K562 (cell line): ENCODE measurements around the gene TRIM38. TPM values are rescaled to one million over a fixed set of nuclear protein-coding genes. Genes with fewer than 3 reads are reported as not detected.

Source experiments
- KLF1 ChIP-seq: fragments of 450-650 bp; IDR thresholded peaks from 2 replicates; pipeline ENCODE4 v1.6.1; 2016; ENCODE audit warnings: missing genetic modification characterization, missing compliant biosample characterization
- KLF16 ChIP-seq: IDR thresholded peaks from 2 replicates; pipeline ENCODE4 v1.6.1; 2016; ENCODE audit warnings: antibody characterized with exemption
- MCM5 ChIP-seq: fragments of 450-650 bp; IDR thresholded peaks from 2 replicates; pipeline ENCODE4 v1.6.1; 2016; ENCODE audit warnings: low read depth
- POLR2A ChIP-seq: fragments of 450-650 bp; conservative IDR thresholded peaks from 2 replicates; pipeline ENCODE4 v1.6.1; 2016
- PRPF4 ChIP-seq: fragments of 200-400 bp; formaldehyde crosslinking; IDR thresholded peaks from one replicate; pipeline ENCODE4 v1.6.1; 2017; ENCODE audit warnings: low read length, low read depth, mild to moderate bottlenecking; ENCODE audit not compliant: insufficient read depth, poor library complexity, severe bottlenecking
- PURB ChIP-seq: sonication (generic); formaldehyde crosslinking; IDR thresholded peaks from 2 replicates; pipeline ENCODE4 v1.9.0; 2021; ENCODE audit warnings: low read depth, mild to moderate bottlenecking, missing genetic modification reagents
- SLC30A9 ChIP-seq: fragments of 250-450 bp; sonication (Bioruptor Pico); IDR thresholded peaks from 2 replicates; pipeline ENCODE4 v1.8.0; 2022; ENCODE audit warnings: mild to moderate bottlenecking, moderate library complexity
- ZBTB1 ChIP-seq: sonication (generic); formaldehyde crosslinking; IDR thresholded peaks from 2 replicates; pipeline ENCODE4 v1.8.1; 2023; ENCODE audit warnings: missing genetic modification reagents, low read depth, mild to moderate bottlenecking, borderline replicate concordance
- ZNF140 ChIP-seq: fragments of 250-450 bp; sonication (Bioruptor Pico); IDR thresholded peaks from 2 replicates; pipeline ENCODE4 v1.8.0; 2021; ENCODE audit warnings: moderate library complexity, mild to moderate bottlenecking, inconsistent platforms
- ZNF253 ChIP-seq: fragments of 250-450 bp; sonication (Bioruptor Pico); conservative IDR thresholded peaks from 2 replicates; pipeline ENCODE4 v1.6.1; 2021; ENCODE audit warnings: mild to moderate bottlenecking
- ZNF431 ChIP-seq: sonication (generic); formaldehyde crosslinking; IDR thresholded peaks from 2 replicates; pipeline ENCODE4 v1.8.0; 2022; ENCODE audit warnings: mild to moderate bottlenecking, missing genetic modification reagents
- polyA plus RNA-seq, 8 experiments: library from polyadenylated mRNA; depleted of rRNA in 4 of 8; stranded (reverse) in 5 of 8; unstranded in 3 of 8; fragments of >200 nt; fragmentation: Nextera tagmentation in 2 of 8; fragmentation: Illumina TruSeq in 1 of 8; extraction: Ambion mirVana in 2 of 8; extraction: Trizol in 1 of 8; gene quantifications; 2 replicates each; pipeline versions ENCODE4 v1.2.1 to v1.2.3, GENCODE V29; 2011 to 2014; ENCODE audit warnings: inconsistent platforms in 1 of 8, missing spikeins in 1 of 8
- total RNA-seq, 7 experiments: library from RNA; depleted of rRNA in 6 of 7; stranded (reverse); fragments of >200 nt in 6 of 7; fragmentation: Illumina TruSeq in 2 of 7; extraction: Trizol in 2 of 7; gene quantifications; 2 replicates each; pipeline versions ENCODE4 v1.2.1 to v1.2.3, GENCODE V29; 2011 to 2021; ENCODE audit warnings: low replicate concordance in 1 of 7
- TF ChIP-seq, protein P1 (sequence below): fragments of 150-350 bp; IDR thresholded peaks from 2 replicates; pipeline ENCODE4 v1.6.1; 2014; ENCODE audit warnings: low read depth, mild to moderate bottlenecking, low read length, borderline replicate concordance
- TF ChIP-seq, protein P2 (sequence below), 2 experiments: fragments of 450-650 bp in 1 of 2; IDR thresholded peaks; 2 replicates each; pipeline ENCODE4 v1.6.1; 2011 to 2017; ENCODE audit warnings: low read depth in 2 of 2, antibody characterized with exemption in 1 of 2, borderline replicate concordance in 1 of 2, low read length in 1 of 2, mild to moderate bottlenecking in 1 of 2, mixed read lengths in 1 of 2; ENCODE audit not compliant: control insufficient read depth in 1 of 2
- TF ChIP-seq, protein P3 (sequence below): fragments of 450-650 bp; formaldehyde crosslinking; IDR thresholded peaks from 2 replicates; pipeline ENCODE4 v1.4.0; 2022; ENCODE audit warnings: missing genetic modification characterization
- TF ChIP-seq, protein P4 (sequence below): fragments of 450-650 bp; formaldehyde crosslinking; IDR thresholded peaks from 2 replicates; pipeline ENCODE4 v1.4.0; 2020; ENCODE audit warnings: mild to moderate bottlenecking, mixed read lengths

Gene TRIM38
- total and polyA plus RNA-seq, 9 of the 15 experiments (the other 6 are each of a cell fraction or from before 2014, with no cell fraction given): 1.7 to 6.7 (median 6.3) TPM

DNA sequence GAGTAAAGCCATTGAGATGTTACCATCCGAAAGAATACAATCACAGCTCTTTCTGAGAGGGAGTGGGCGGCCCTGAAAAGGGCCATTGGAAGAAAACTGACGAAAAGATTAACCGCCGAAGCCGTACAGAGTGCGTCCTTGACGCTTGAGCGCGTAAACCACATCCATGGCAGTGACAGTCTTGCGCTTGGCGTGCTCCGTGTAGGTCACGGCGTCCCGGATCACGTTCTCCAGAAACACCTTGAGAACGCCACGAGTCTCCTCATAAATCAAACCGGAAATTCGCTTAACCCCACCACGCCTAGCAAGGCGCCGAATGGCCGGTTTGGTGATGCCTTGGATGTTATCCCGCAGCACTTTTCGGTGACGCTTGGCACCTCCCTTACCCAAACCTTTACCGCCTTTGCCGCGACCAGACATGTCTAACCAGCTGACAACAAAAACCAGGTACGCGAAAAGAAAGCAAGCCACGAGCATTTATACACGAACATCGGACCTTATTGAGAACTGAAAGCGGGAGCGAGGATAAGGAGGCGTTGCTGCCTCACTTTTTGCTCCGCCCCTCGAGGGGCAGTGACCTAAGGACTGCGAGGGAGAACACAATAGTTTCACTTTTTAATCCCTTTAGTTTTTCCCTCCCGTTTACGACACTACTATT lies 64.4 kb downstream of the TRIM38 start (continued):
- TF ChIP-seq, protein P1, sequence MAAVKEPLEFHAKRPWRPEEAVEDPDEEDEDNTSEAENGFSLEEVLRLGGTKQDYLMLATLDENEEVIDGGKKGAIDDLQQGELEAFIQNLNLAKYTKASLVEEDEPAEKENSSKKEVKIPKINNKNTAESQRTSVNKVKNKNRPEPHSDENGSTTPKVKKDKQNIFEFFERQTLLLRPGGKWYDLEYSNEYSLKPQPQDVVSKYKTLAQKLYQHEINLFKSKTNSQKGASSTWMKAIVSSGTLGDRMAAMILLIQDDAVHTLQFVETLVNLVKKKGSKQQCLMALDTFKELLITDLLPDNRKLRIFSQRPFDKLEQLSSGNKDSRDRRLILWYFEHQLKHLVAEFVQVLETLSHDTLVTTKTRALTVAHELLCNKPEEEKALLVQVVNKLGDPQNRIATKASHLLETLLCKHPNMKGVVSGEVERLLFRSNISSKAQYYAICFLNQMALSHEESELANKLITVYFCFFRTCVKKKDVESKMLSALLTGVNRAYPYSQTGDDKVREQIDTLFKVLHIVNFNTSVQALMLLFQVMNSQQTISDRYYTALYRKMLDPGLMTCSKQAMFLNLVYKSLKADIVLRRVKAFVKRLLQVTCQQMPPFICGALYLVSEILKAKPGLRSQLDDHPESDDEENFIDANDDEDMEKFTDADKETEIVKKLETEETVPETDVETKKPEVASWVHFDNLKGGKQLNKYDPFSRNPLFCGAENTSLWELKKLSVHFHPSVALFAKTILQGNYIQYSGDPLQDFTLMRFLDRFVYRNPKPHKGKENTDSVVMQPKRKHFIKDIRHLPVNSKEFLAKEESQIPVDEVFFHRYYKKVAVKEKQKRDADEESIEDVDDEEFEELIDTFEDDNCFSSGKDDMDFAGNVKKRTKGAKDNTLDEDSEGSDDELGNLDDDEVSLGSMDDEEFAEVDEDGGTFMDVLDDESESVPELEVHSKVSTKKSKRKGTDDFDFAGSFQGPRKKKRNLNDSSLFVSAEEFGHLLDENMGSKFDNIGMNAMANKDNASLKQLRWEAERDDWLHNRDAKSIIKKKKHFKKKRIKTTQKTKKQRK: no peak
- TF ChIP-seq, protein P2, sequence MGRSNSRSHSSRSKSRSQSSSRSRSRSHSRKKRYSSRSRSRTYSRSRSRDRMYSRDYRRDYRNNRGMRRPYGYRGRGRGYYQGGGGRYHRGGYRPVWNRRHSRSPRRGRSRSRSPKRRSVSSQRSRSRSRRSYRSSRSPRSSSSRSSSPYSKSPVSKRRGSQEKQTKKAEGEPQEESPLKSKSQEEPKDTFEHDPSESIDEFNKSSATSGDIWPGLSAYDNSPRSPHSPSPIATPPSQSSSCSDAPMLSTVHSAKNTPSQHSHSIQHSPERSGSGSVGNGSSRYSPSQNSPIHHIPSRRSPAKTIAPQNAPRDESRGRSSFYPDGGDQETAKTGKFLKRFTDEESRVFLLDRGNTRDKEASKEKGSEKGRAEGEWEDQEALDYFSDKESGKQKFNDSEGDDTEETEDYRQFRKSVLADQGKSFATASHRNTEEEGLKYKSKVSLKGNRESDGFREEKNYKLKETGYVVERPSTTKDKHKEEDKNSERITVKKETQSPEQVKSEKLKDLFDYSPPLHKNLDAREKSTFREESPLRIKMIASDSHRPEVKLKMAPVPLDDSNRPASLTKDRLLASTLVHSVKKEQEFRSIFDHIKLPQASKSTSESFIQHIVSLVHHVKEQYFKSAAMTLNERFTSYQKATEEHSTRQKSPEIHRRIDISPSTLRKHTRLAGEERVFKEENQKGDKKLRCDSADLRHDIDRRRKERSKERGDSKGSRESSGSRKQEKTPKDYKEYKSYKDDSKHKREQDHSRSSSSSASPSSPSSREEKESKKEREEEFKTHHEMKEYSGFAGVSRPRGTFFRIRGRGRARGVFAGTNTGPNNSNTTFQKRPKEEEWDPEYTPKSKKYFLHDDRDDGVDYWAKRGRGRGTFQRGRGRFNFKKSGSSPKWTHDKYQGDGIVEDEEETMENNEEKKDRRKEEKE (IDR thresholded peaks at IDR 0.05; ENCODE audit: borderline replicate concordance in 1 of 2, control insufficient read depth in 1 of 2, low read depth in 2 of 2, low read length in 1 of 2): peak; percentile 64 to 89; a peak in 3 of 4 replicates
- TF ChIP-seq ZBTB1 (CRISPR knock-in tag): peak; percentile 94
- no peak for TF ChIP-seq SLC30A9 (CRISPR knock-in tag)
- TF ChIP-seq, protein P3, sequence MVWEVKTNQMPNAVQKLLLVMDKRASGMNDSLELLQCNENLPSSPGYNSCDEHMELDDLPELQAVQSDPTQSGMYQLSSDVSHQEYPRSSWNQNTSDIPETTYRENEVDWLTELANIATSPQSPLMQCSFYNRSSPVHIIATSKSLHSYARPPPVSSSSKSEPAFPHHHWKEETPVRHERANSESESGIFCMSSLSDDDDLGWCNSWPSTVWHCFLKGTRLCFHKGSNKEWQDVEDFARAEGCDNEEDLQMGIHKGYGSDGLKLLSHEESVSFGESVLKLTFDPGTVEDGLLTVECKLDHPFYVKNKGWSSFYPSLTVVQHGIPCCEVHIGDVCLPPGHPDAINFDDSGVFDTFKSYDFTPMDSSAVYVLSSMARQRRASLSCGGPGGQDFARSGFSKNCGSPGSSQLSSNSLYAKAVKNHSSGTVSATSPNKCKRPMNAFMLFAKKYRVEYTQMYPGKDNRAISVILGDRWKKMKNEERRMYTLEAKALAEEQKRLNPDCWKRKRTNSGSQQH (CRISPR knock-in tag): peak; percentile 97
- TF ChIP-seq PRPF4: no peak
- TF ChIP-seq KLF1 (tag): peak; percentile 58; the same call in 1 of the 2 replicates
- TF ChIP-seq ZNF253 (CRISPR knock-in tag): 0 out of 2 replicates have a peak, but pooled peaks have one; percentile 87
- no peak; the same call in 1 of the 2 replicates for TF ChIP-seq KLF16
- TF ChIP-seq ZNF431 (CRISPR knock-in tag): peak; percentile 72; the same call in 1 of the 2 replicates
- TF ChIP-seq, protein P4, sequence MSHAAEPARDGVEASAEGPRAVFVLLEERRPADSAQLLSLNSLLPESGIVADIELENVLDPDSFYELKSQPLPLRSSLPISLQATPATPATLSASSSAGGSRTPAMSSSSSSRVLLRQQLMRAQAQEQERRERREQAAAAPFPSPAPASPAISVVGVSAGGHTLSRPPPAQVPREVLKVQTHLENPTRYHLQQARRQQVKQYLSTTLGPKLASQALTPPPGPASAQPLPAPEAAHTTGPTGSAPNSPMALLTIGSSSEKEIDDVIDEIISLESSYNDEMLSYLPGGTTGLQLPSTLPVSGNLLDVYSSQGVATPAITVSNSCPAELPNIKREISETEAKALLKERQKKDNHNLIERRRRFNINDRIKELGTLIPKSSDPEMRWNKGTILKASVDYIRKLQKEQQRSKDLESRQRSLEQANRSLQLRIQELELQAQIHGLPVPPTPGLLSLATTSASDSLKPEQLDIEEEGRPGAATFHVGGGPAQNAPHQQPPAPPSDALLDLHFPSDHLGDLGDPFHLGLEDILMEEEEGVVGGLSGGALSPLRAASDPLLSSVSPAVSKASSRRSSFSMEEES (CRISPR knock-in tag): peak; percentile 11; the same call in 1 of the 2 replicates
- TF ChIP-seq ZNF140 (CRISPR knock-in tag): no peak
- no peak for TF ChIP-seq MCM5
- no peak for TF ChIP-seq PURB (CRISPR knock-in tag)
- TF ChIP-seq POLR2A: peak; percentile 100
